GM12874 (cell line): ENCODE results near the gene VPS8.

Experiments
- CTCF ChIP-seq: IDR thresholded peaks from 2 replicates; pipeline ENCODE4 v1.5.1; 2011; ENCODE audit warnings: low read depth, mild to moderate bottlenecking, control low read depth, low read length, moderate library complexity; ENCODE audit not compliant: insufficient read depth

Gene VPS8

GRCh38 chr3:184889312-184889904 lies 77.4 kb downstream of the VPS8 start:
- no peak for TF ChIP-seq CTCF

- no peak for TF ChIP-seq CTCF
Measured at GRCh38 chr3:184894051-184894450, 82.1 kb downstream of the VPS8 start.

GRCh38 chr3:184895350-184895749 lies 83.4 kb downstream of the VPS8 start:
- no peak for TF ChIP-seq CTCF

- no peak for TF ChIP-seq CTCF
Measured at GRCh38 chr3:184896336-184896735, 84.4 kb downstream of the VPS8 start.

GRCh38 chr3:184899953-184900595 lies 88.1 kb downstream of the VPS8 start:
- no peak for TF ChIP-seq CTCF

GRCh38 chr3:184907681-184908649 lies 96.0 kb downstream of the VPS8 start:
- no peak for TF ChIP-seq CTCF

- TF ChIP-seq CTCF, result no peak
Measured at GRCh38 chr3:184908859-184909258, 96.9 kb downstream of the VPS8 start.
